Measurements from ENCODE around the gene ZNF277. TPM values are rescaled to one million over a fixed set of nuclear protein-coding genes. Genes with fewer than 3 reads are reported as not detected.

The ZNF277 gene
- polyA plus RNA-seq, 2 of the 4 experiments (the other 2 are of a cell fraction): 23.4 to 31.9 TPM

- ATAC-seq (no peak), FAIRE-seq (no peak), DNase-seq (ENCODE audit: low read depth in 1 of 2, low spot score in 1 of 2) (no peak)
- Histone ChIP-seq H3K4me3 (no peak overlapping the region), H3K4me1 (peaks cover 6% of the 10 kb centered on the region), H3K4me2 (no peak overlapping the region), H3K9me3 (no peaks in the 10 kb centered on the region), H3K27ac (no peak overlapping the region)
- WGBS (ENCODE audit: missing lambda C conversion rate): 92% methylated on average over 2 of the region's 2 CpGs
- POLR2A ChIA-PET: no interaction called here
- CTCF ChIA-PET: no interaction called here
- TF ChIP-seq CBX8 (IDR thresholded peaks at IDR 0.05) (no peak), HEYL (CRISPR knock-in tag; IDR thresholded peaks at IDR 0.05) (no peak), EHMT2 (IDR thresholded peaks at IDR 0.05; ENCODE audit: low read depth) (no peak), RCOR1 (IDR thresholded peaks at IDR 0.05; ENCODE audit: low read depth, low read length) (no peak), BCL3 (IDR thresholded peaks at IDR 0.05) (no peak)
Measured at GRCh38 chr7:112262855-112263487, 56.5 kb downstream of the ZNF277 start.

DNA sequence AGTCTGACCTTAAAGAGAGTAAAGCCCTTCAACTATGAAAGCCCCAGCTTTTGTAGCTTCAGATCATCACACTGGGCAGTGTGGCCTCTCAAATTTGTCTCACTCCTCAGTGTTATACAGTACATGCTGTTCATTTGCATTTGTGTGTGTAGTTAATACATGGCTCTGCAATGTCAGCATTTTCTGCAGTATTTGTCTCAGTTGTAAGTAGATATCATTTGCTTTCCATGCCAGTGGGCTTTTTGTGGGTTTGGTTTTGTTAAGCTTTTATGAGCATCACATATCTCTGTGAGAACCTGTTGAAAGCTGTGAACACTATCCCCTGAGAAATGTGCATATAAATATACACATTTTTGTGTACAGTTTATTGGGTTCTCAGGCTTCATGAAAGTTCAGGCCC, 57.0 kb downstream of the ZNF277 start:
- Histone ChIP-seq H3K4me1 (peaks cover 6% of the 10 kb centered on the region), H3K4me2 (no peak overlapping the region), H3K9me3 (no peaks in the 10 kb centered on the region), H3K27ac (no peak overlapping the region), H3K4me3 (no peak overlapping the region)
- DNase-seq (ENCODE audit: low read depth in 1 of 2, low spot score in 1 of 2): no peak
- ChIA-PET CTCF (no interaction called here), POLR2A (no interaction called here)
- FAIRE-seq: no peak
- ATAC-seq: no peak
- TF ChIP-seq, protein P1, sequence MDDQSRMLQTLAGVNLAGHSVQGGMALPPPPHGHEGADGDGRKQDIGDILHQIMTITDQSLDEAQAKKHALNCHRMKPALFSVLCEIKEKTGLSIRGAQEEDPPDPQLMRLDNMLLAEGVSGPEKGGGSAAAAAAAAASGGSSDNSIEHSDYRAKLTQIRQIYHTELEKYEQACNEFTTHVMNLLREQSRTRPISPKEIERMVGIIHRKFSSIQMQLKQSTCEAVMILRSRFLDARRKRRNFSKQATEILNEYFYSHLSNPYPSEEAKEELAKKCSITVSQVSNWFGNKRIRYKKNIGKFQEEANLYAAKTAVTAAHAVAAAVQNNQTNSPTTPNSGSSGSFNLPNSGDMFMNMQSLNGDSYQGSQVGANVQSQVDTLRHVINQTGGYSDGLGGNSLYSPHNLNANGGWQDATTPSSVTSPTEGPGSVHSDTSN (IDR thresholded peaks at IDR 0.05): no peak
- TF ChIP-seq MAFK (IDR thresholded peaks at IDR 0.05; ENCODE audit: partially characterized antibody) (peak; percentile 93), EHF (CRISPR knock-in tag; IDR thresholded peaks at IDR 0.05) (no peak)

DNA sequence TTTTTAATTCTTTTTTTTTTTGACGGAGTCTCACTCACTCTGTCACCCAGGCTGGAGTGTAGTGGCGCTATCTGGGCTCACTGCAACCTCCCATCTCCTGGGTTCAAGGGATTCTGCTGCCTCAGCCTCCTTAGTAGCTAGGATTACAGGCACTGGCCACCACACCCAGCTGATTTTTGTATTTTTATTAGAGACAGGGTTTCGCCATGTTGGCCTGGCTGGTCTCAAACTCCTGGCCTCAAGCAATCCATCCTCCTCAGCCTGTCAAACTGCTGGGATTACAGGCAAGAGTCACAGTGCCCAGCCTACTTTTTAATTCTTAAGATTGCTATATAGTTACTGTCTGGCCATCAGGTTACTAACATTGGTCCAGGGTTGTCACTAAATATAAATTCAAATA, 59.6 kb downstream of the ZNF277 start:
- TF ChIP-seq, protein P2, sequence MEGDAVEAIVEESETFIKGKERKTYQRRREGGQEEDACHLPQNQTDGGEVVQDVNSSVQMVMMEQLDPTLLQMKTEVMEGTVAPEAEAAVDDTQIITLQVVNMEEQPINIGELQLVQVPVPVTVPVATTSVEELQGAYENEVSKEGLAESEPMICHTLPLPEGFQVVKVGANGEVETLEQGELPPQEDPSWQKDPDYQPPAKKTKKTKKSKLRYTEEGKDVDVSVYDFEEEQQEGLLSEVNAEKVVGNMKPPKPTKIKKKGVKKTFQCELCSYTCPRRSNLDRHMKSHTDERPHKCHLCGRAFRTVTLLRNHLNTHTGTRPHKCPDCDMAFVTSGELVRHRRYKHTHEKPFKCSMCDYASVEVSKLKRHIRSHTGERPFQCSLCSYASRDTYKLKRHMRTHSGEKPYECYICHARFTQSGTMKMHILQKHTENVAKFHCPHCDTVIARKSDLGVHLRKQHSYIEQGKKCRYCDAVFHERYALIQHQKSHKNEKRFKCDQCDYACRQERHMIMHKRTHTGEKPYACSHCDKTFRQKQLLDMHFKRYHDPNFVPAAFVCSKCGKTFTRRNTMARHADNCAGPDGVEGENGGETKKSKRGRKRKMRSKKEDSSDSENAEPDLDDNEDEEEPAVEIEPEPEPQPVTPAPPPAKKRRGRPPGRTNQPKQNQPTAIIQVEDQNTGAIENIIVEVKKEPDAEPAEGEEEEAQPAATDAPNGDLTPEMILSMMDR (IDR thresholded peaks at IDR 0.05): no peak
- TF ChIP-seq ZC3H11A (IDR thresholded peaks at IDR 0.05) (no peak), FOXS1 (CRISPR knock-in tag; IDR thresholded peaks at IDR 0.05) (no peak), BCL3 (IDR thresholded peaks at IDR 0.05) (no peak), BHLHE40 (IDR thresholded peaks at IDR 0.05; ENCODE audit: low read depth, low read length) (no peak), ZFP36 (IDR thresholded peaks at IDR 0.05; ENCODE audit: borderline replicate concordance, partially characterized antibody) (no peak), ZNF302 (CRISPR knock-in tag; IDR thresholded peaks at IDR 0.05) (no peak), HES2 (IDR thresholded peaks at IDR 0.05) (no peak), TP53 (CRISPR knock-in tag; IDR thresholded peaks at IDR 0.05) (no peak)
- FAIRE-seq (no peak), DNase-seq (ENCODE audit: low read depth in 1 of 2, low spot score in 1 of 2) (no peak), ATAC-seq (no peak)
- H3K4me1 ChIP-seq: peaks cover 6% of the 10 kb centered on the region
- 92% methylated on average over 3 of the region's 3 CpGs for WGBS (ENCODE audit: missing lambda C conversion rate)
- ChIA-PET POLR2A (no interaction called here), CTCF (interaction anchor here (0.6 kb wide), 1 partner anchor 245 kb away, joined by 3 read pairs; no protein-coding TSS in a partner anchor)
- no peak overlapping the region for H3K27ac ChIP-seq
- no peak overlapping the region for H3K4me3 ChIP-seq
- no peak overlapping the region for H3K4me2 ChIP-seq
- H3K9me3 ChIP-seq: no peaks in the 10 kb centered on the region
